ENCODE measurements around the gene FPR3. TPM values are rescaled to one million over a fixed set of nuclear protein-coding genes. Genes with fewer than 3 reads are reported as not detected.
"Not testable (repeated sequence)": the region's sequence is repeated elsewhere in the genome, so short reads cannot be mapped to it uniquely, and the experiment has no call there.

FPR3 gene
- total RNA-seq, 2 experiments from 2014 or later, result not detected

GRCh38 chr19:51771376-51772130, 23.4 kb upstream of the FPR3 start:
- ChIA-PET CTCF (no interaction called here), POLR2A (interaction anchor here (0.7 kb wide), 1 partner anchor 358 kb away, joined by 4 read pairs; no protein-coding TSS in a partner anchor)
- Mint-ChIP-seq H3K4me3 (no peak overlapping the region), H3K9me3 (ENCODE audit: insufficient read depth) (peaks cover 4% of the 10 kb centered on the region), H3K4me1 (ENCODE audit: low read depth) (no peaks in the 10 kb centered on the region), H3K27me3 (ENCODE audit: low read depth) (peaks cover 16% of the 10 kb centered on the region), H3K36me3 (ENCODE audit: low read depth) (no peaks in the 10 kb centered on the region), H3K27ac (no peak overlapping the region)
- ATAC-seq, result no peak
- DNase-seq, result no peak

- peaks cover 4% of the 10 kb centered on the region for H3K9me3 Mint-ChIP-seq (ENCODE audit: insufficient read depth)
- H3K4me3 Mint-ChIP-seq, result no peak overlapping the region
- POLR2A ChIA-PET, result interaction anchor here (0.6 kb wide), 1 partner anchor 348 kb away, joined by 3 read pairs; no protein-coding TSS in a partner anchor
- H3K27ac Mint-ChIP-seq, result no peak overlapping the region
- CTCF ChIA-PET, result no interaction called here
- ATAC-seq, result no peak
- peaks cover 19% of the 10 kb centered on the region for H3K27me3 Mint-ChIP-seq (ENCODE audit: low read depth)
- peaks cover 2% of the 10 kb centered on the region for H3K4me1 Mint-ChIP-seq (ENCODE audit: low read depth)
- no peaks in the 10 kb centered on the region for H3K36me3 Mint-ChIP-seq (ENCODE audit: low read depth)
- no peak for DNase-seq
Measured at GRCh38 chr19:51772977-51773376, 22.0 kb upstream of the FPR3 start.

- H3K4me1 Mint-ChIP-seq (ENCODE audit: low read depth); H3K36me3 Mint-ChIP-seq (ENCODE audit: low read depth); H3K9me3 Mint-ChIP-seq (ENCODE audit: insufficient read depth); DNase-seq; H3K4me3 Mint-ChIP-seq; H3K27ac Mint-ChIP-seq; ATAC-seq; POLR2A ChIA-PET: not testable (repeated sequence)
- H3K27me3 Mint-ChIP-seq (ENCODE audit: low read depth), result peaks cover 22% of the 10 kb centered on the region
- CTCF ChIA-PET, result interaction anchor here (1.3 to 2.1 kb wide), 4 partner anchors 59 to 461 kb away, joined by 3 to 9 read pairs (median 5); no protein-coding TSS in a partner anchor
Measured at GRCh38 chr19:51776561-51776960, 18.4 kb upstream of the FPR3 start.

- peaks cover 19% of the 10 kb centered on the region for H3K27me3 Mint-ChIP-seq (ENCODE audit: low read depth)
- no peak overlapping the region for H3K4me3 Mint-ChIP-seq
- H3K36me3 Mint-ChIP-seq (ENCODE audit: low read depth), result no peaks in the 10 kb centered on the region
- H3K9me3 Mint-ChIP-seq (ENCODE audit: insufficient read depth), result peaks cover 3% of the 10 kb centered on the region
- POLR2A ChIA-PET, result no interaction called here
- H3K27ac Mint-ChIP-seq, result no peak overlapping the region
- DNase-seq, result peak; percentile 55
- H3K4me1 Mint-ChIP-seq (ENCODE audit: low read depth), result peaks cover 2% of the 10 kb centered on the region
- peak; percentile 49 for ATAC-seq
- CTCF ChIA-PET, result interaction anchor here (0.6 to 2.1 kb wide), 21 partner anchors 9 to 1647 kb away, joined by 3 to 9 read pairs (median 3); no protein-coding TSS in a partner anchor
Measured at GRCh38 chr19:51777570-51778462, 17.1 kb upstream of the FPR3 start.

GRCh38 chr19:51779181-51779580, 15.8 kb upstream of the FPR3 start:
- CTCF ChIA-PET, result no interaction called here
- Mint-ChIP-seq H3K9me3 (ENCODE audit: insufficient read depth) (no peaks in the 10 kb centered on the region), H3K27me3 (ENCODE audit: low read depth) (peaks cover 18% of the 10 kb centered on the region), H3K27ac (no peak overlapping the region), H3K36me3 (ENCODE audit: low read depth) (no peaks in the 10 kb centered on the region), H3K4me3 (no peak overlapping the region), H3K4me1 (ENCODE audit: low read depth) (peaks cover 2% of the 10 kb centered on the region)
- DNase-seq, result no peak
- POLR2A ChIA-PET, result interaction anchor here (0.7 kb wide), 1 partner anchor 11 kb away, joined by 3 read pairs; no protein-coding TSS in a partner anchor
- ATAC-seq, result no peak

GRCh38 chr19:51779703-51780102, 15.3 kb upstream of the FPR3 start:
- Mint-ChIP-seq H3K27ac (no peak overlapping the region), H3K27me3 (ENCODE audit: low read depth) (peaks cover 18% of the 10 kb centered on the region)
- no peak for ATAC-seq

GRCh38 chr19:51780270-51780669, 14.7 kb upstream of the FPR3 start:
- peaks cover 18% of the 10 kb centered on the region for H3K27me3 Mint-ChIP-seq (ENCODE audit: low read depth)
- CTCF ChIA-PET, result no interaction called here
- no peak overlapping the region for H3K4me3 Mint-ChIP-seq

More at GRCh38 chr19:51779703-51780102, 15.3 kb upstream of the FPR3 start:
- no peak for DNase-seq
- ChIA-PET POLR2A (no interaction called here), CTCF (no interaction called here)
- Mint-ChIP-seq H3K9me3 (ENCODE audit: insufficient read depth) (no peaks in the 10 kb centered on the region), H3K4me3 (no peak overlapping the region), H3K36me3 (ENCODE audit: low read depth) (no peaks in the 10 kb centered on the region), H3K4me1 (ENCODE audit: low read depth) (peaks cover 2% of the 10 kb centered on the region)

GRCh38 chr19:51781999-51782398, 13.0 kb upstream of the FPR3 start:
- CTCF ChIA-PET, result no interaction called here
- peaks cover 2% of the 10 kb centered on the region for H3K4me1 Mint-ChIP-seq (ENCODE audit: low read depth)

More at GRCh38 chr19:51780270-51780669, 14.7 kb upstream of the FPR3 start:
- H3K27ac Mint-ChIP-seq, result no peak overlapping the region
- H3K36me3 Mint-ChIP-seq (ENCODE audit: low read depth), result no peaks in the 10 kb centered on the region
- DNase-seq (no peak), ATAC-seq (no peak)
- POLR2A ChIA-PET, result no interaction called here
- peaks cover 2% of the 10 kb centered on the region for H3K4me1 Mint-ChIP-seq (ENCODE audit: low read depth)
- H3K9me3 Mint-ChIP-seq (ENCODE audit: insufficient read depth), result no peaks in the 10 kb centered on the region

GRCh38 chr19:51783372-51783771, 11.6 kb upstream of the FPR3 start:
- no peak for DNase-seq
- no peak overlapping the region for H3K4me3 Mint-ChIP-seq
- H3K27ac Mint-ChIP-seq, result no peak overlapping the region
- H3K9me3 Mint-ChIP-seq (ENCODE audit: insufficient read depth), result no peaks in the 10 kb centered on the region
- POLR2A ChIA-PET, result no interaction called here
- H3K36me3 Mint-ChIP-seq (ENCODE audit: low read depth), result no peaks in the 10 kb centered on the region
- ATAC-seq, result no peak
- H3K27me3 Mint-ChIP-seq (ENCODE audit: low read depth), result peaks cover 8% of the 10 kb centered on the region
- CTCF ChIA-PET, result no interaction called here
- H3K4me1 Mint-ChIP-seq (ENCODE audit: low read depth), result no peaks in the 10 kb centered on the region

More at GRCh38 chr19:51781999-51782398, 13.0 kb upstream of the FPR3 start:
- no peaks in the 10 kb centered on the region for H3K36me3 Mint-ChIP-seq (ENCODE audit: low read depth)
- no peak overlapping the region for H3K27ac Mint-ChIP-seq
- H3K4me3 Mint-ChIP-seq, result no peak overlapping the region
- peaks cover 11% of the 10 kb centered on the region for H3K27me3 Mint-ChIP-seq (ENCODE audit: low read depth)
- ATAC-seq (no peak), DNase-seq (no peak)
- POLR2A ChIA-PET, result no interaction called here
- H3K9me3 Mint-ChIP-seq (ENCODE audit: insufficient read depth), result no peaks in the 10 kb centered on the region

GRCh38 chr19:51784109-51784785, 10.7 kb upstream of the FPR3 start:
- no peaks in the 10 kb centered on the region for H3K9me3 Mint-ChIP-seq (ENCODE audit: insufficient read depth)
- DNase-seq (no peak), ATAC-seq (no peak)
- peaks cover 7% of the 10 kb centered on the region for H3K27me3 Mint-ChIP-seq (ENCODE audit: low read depth)
- ChIA-PET CTCF (interaction anchor here (1.4 kb wide), 1 partner anchor 342 kb away, joined by 3 read pairs; no protein-coding TSS in a partner anchor), POLR2A (no interaction called here)
- no peaks in the 10 kb centered on the region for H3K36me3 Mint-ChIP-seq (ENCODE audit: low read depth)
- H3K27ac Mint-ChIP-seq, result no peak overlapping the region
- no peaks in the 10 kb centered on the region for H3K4me1 Mint-ChIP-seq (ENCODE audit: low read depth)
- no peak overlapping the region for H3K4me3 Mint-ChIP-seq

- POLR2A ChIA-PET, result no interaction called here
- no peak overlapping the region for H3K27ac Mint-ChIP-seq
- H3K9me3 Mint-ChIP-seq (ENCODE audit: insufficient read depth), result no peaks in the 10 kb centered on the region
- H3K4me3 Mint-ChIP-seq, result no peak overlapping the region
- H3K27me3 Mint-ChIP-seq (ENCODE audit: low read depth), result no peaks in the 10 kb centered on the region
- CTCF ChIA-PET, result interaction anchor here (0.6 to 1.4 kb wide), 2 partner anchors 269 to 343 kb away, joined by 3 read pairs; no protein-coding TSS in a partner anchor
- no peaks in the 10 kb centered on the region for H3K36me3 Mint-ChIP-seq (ENCODE audit: low read depth)
- ATAC-seq (no peak), DNase-seq (peak; percentile 30)
- no peaks in the 10 kb centered on the region for H3K4me1 Mint-ChIP-seq (ENCODE audit: low read depth)
Measured at GRCh38 chr19:51784922-51785690, 9.9 kb upstream of the FPR3 start.

All from activated CD8-positive, alpha-beta T cell treated with anti-CD3 and anti-CD28 coated beads, Interleukin-2, amount 10 ng/mL, durations not matched to agents 7 days and 5 days (primary cell).